IMR-90 (cell line): ENCODE results near the gene IER3. TPM values are rescaled to one million over a fixed set of nuclear protein-coding genes. Genes with fewer than 3 reads are reported as not detected.

Experiments
- ATAC-seq: fragments of 200-7000 bp; cut with Tn5 transposase; 2 replicates; pipeline ENCODE4 v1.9.1; 2020; ENCODE audit warnings: low read depth, mild to moderate bottlenecking, moderate library complexity
- BruUV-seq: library from RNA; stranded (reverse); fragments of 400-500 nt; replicated peaks from 2 replicates; lab custom pipeline; 2021; lab: Mats Ljungman, UMichigan
- CTCF ChIA-PET: fragments of 300-600 bp; formaldehyde crosslinking; extraction: SDS; loops from one replicate; lab custom pipeline; 2021; ENCODE audit warnings: antibody characterized with exemption; lab: Yijun Ruan, JAX
- POLR2A ChIA-PET: fragments of 300-600 bp; sonication (Branson Sonifier 250); formaldehyde crosslinking; loops from one replicate; lab custom pipeline; 2022; ENCODE audit warnings: antibody characterized with exemption; ENCODE audit not compliant: unreplicated experiment; lab: Charles Lee
- DNase-seq: peaks from one replicate; pipeline ENCODE4 v3.0.0; 2013
- H2AFZ ChIP-seq: replicated peaks from 2 replicates; pipeline ENCODE3; 2013; ENCODE audit warnings: low read length, mild to moderate bottlenecking; ENCODE audit not compliant: poor library complexity
- H2AK5ac ChIP-seq: 2 replicates; pipeline ENCODE4 v1.6.1; 2013; ENCODE audit warnings: low read depth, low read length, inconsistent platforms
- H2AK9ac ChIP-seq: replicated peaks from 2 replicates; pipeline ENCODE3; 2013; ENCODE audit warnings: mild to moderate bottlenecking, low read depth, low read length, moderate library complexity; ENCODE audit not compliant: poor library complexity
- H2BK120ac ChIP-seq: 2 replicates; pipeline ENCODE4 v1.6.1; 2013; ENCODE audit warnings: low read depth, low read length, inconsistent platforms
- H2BK15ac ChIP-seq: 3 replicates; pipeline ENCODE4 v1.6.1; 2013; ENCODE audit warnings: low read depth, low read length, inconsistent platforms
- H2BK20ac ChIP-seq: 2 replicates; pipeline ENCODE4 v1.6.1; 2013; ENCODE audit warnings: low read depth, mild to moderate bottlenecking, inconsistent platforms, low read length, moderate library complexity
- H2BK5ac ChIP-seq: 2 replicates; pipeline ENCODE4 v1.6.1; 2013; ENCODE audit warnings: mild to moderate bottlenecking, low read depth, low read length, inconsistent platforms; ENCODE audit not compliant: poor library complexity, severe bottlenecking
- H3K14ac ChIP-seq: replicated peaks from 2 replicates; pipeline ENCODE4 v1.6.1; 2013; ENCODE audit warnings: low read depth, low read length, inconsistent platforms
- H3K18ac ChIP-seq: 2 replicates; pipeline ENCODE4 v1.6.1; 2013; ENCODE audit warnings: low read depth, low read length, control low read depth
- H3K23ac ChIP-seq: 2 replicates; pipeline ENCODE4 v1.6.1; 2013; ENCODE audit warnings: low read depth, low read length, inconsistent platforms
- H3K27ac ChIP-seq: 2 replicates; pipeline ENCODE4 v1.5.1; 2013; ENCODE audit warnings: mild to moderate bottlenecking, control low read depth, low read length; ENCODE audit not compliant: insufficient read depth
- H3K27me3 ChIP-seq: 2 replicates; pipeline ENCODE4 v1.6.1; 2013; ENCODE audit warnings: low read length; ENCODE audit not compliant: control insufficient read depth, insufficient read depth
- H3K36me3 ChIP-seq: 2 replicates; pipeline ENCODE4 v1.6.1; 2013; ENCODE audit warnings: low read length, mixed read lengths; ENCODE audit not compliant: control insufficient read depth, insufficient read depth
- H3K4ac ChIP-seq: 2 replicates; pipeline ENCODE4 v1.6.1; 2013; ENCODE audit warnings: low read depth, low read length, inconsistent platforms
- H3K4me1 ChIP-seq: 2 replicates; pipeline ENCODE4 v1.6.1; 2013; ENCODE audit warnings: low read length, mixed read lengths; ENCODE audit not compliant: control insufficient read depth, insufficient read depth
- H3K4me2 ChIP-seq: 2 replicates; pipeline ENCODE4 v1.6.1; 2013; ENCODE audit warnings: low read depth, mild to moderate bottlenecking, control low read depth, low read length, moderate library complexity
- H3K4me3 ChIP-seq: 2 replicates; pipeline ENCODE4 v1.5.1; 2013; ENCODE audit warnings: low read depth, mild to moderate bottlenecking, control low read depth, low read length, moderate library complexity; ENCODE audit not compliant: insufficient read depth
- H3K56ac ChIP-seq: 2 replicates; pipeline ENCODE4 v1.6.1; 2013; ENCODE audit warnings: low read length, inconsistent platforms; ENCODE audit not compliant: insufficient read depth; ENCODE audit errors: extremely low read depth
- H3K79me1 ChIP-seq, 2 experiments: 2 replicates each; pipeline ENCODE4 v1.6.1; 2013; ENCODE audit warnings: low read length in 2 of 2, inconsistent platforms in 1 of 2, low read depth in 1 of 2
- H3K9ac ChIP-seq: 2 replicates; pipeline ENCODE4 v1.6.1; 2013; ENCODE audit warnings: low read depth, low read length, control low read depth
- H3K9me1 ChIP-seq: 2 replicates; pipeline ENCODE4 v1.6.1; 2013; ENCODE audit warnings: low read length, inconsistent platforms; ENCODE audit not compliant: insufficient read depth
- H3K9me3 ChIP-seq: 2 replicates; pipeline ENCODE4 v1.6.1; 2013; ENCODE audit warnings: low read length; ENCODE audit not compliant: control insufficient read depth, insufficient read depth
- H4K20me1 ChIP-seq: 2 replicates; pipeline ENCODE4 v1.6.1; 2013; ENCODE audit warnings: low read length, inconsistent platforms; ENCODE audit not compliant: insufficient read depth
- H4K5ac ChIP-seq: 2 replicates; pipeline ENCODE4 v1.6.1; 2013; ENCODE audit warnings: mild to moderate bottlenecking, low read depth, low read length, control low read depth
- H4K8ac ChIP-seq, 2 experiments: 2 replicates each; pipeline ENCODE4 v1.6.1; 2013; ENCODE audit warnings: low read depth in 2 of 2, low read length in 2 of 2, control low read depth in 1 of 2, inconsistent platforms in 1 of 2
- H4K91ac ChIP-seq: 2 replicates; pipeline ENCODE4 v1.6.1; 2013; ENCODE audit warnings: low read depth, low read length, inconsistent platforms; ENCODE audit not compliant: insufficient read depth
- BHLHE40 ChIP-seq: fragments of 150-350 bp; IDR thresholded peaks from 2 replicates; pipeline ENCODE4 v1.6.1; 2016; ENCODE audit warnings: mild to moderate bottlenecking, low read depth, low read length
- CHD1 ChIP-seq: IDR thresholded peaks from 2 replicates; pipeline ENCODE4 v1.6.1; 2012; ENCODE audit warnings: low read depth, low read length, improper control_type of control experiment
- MAZ ChIP-seq: IDR thresholded peaks from 2 replicates; pipeline ENCODE4 v1.6.1; 2012; ENCODE audit warnings: low read depth, mild to moderate bottlenecking, low read length, improper control_type of control experiment, moderate library complexity, borderline replicate concordance
- MXI1 ChIP-seq: IDR thresholded peaks from 2 replicates; pipeline ENCODE4 v1.6.1; 2012; ENCODE audit warnings: low read depth, mild to moderate bottlenecking, low read length, moderate library complexity, borderline replicate concordance
- WGBS, 2 experiments: methylation state at CpG; one replicate each; pipeline versions ENCODE4 v1.1.5 to v1.1.7; 2013; ENCODE audit warnings: missing lambda C conversion rate in 2 of 2; ENCODE audit not compliant: insufficient read length in 1 of 2; ENCODE audit errors: extremely low coverage in 2 of 2; 5-methylcytosine and 5-hydroxymethylcytosine counted together
- dilution Hi-C: fragments of 300-500 bp; cut with HindIII; formaldehyde crosslinking; loops from one replicate; pipeline ENCODE4 v1.14.3; 2018; ENCODE audit warnings: low sequenced_read_pairs; ENCODE audit not compliant: unreplicated experiment
- in situ Hi-C: fragments of 300-500 bp; cut with MboI; formaldehyde crosslinking; loops from 3 replicates; pipeline ENCODE4 v1.14.3; 2019; ENCODE audit warnings: low sequenced_read_pairs, inconsistent platforms, mixed read lengths
- intact Hi-C: fragments of 100-400 bp; cut with micrococcal nuclease; formaldehyde crosslinking; loops from 2 replicates; pipeline ENCODE4 v1.10.0; 2022
- polyA plus RNA-seq, 3 experiments: library from polyadenylated mRNA; depleted of rRNA; stranded (reverse); fragments of >200 nt; gene quantifications; 2 replicates each; pipeline ENCODE4 v1.2.3, GENCODE V29; 2012; ENCODE audit warnings: low replicate concordance in 1 of 3
- total RNA-seq: library from RNA; depleted of rRNA; stranded (reverse); fragments of >200 nt; gene quantifications from 2 replicates; pipeline ENCODE4 v1.2.3, GENCODE V29; 2012

IER3 gene
- total and polyA plus RNA-seq, 2 of the 4 experiments (the other 2 are of a cell fraction) = 38.4 to 159 TPM

GRCh38 chr6:30717129-30717844, 27.1 kb downstream of the IER3 start, which contains the start of gene MDC1 (continued):
- TF ChIP-seq MXI1 = peak; percentile 77; the same call in 1 of the 2 replicates
- no peak; the same call in 1 of the 2 replicates for TF ChIP-seq MAZ

- H3K27ac ChIP-seq = peak overlapping the region; percentile 78
- ChIA-PET CTCF (no interaction called here), POLR2A (no interaction called here)
- peak overlapping the region; percentile 55 for H4K5ac ChIP-seq
- H3K56ac ChIP-seq = peak overlapping the region; percentile 86
- DNase-seq = no peak
- peak overlapping the region; percentile 83 for H2BK5ac ChIP-seq
- H3K4me2 ChIP-seq = peak overlapping the region; percentile 90
- H3K9me3 ChIP-seq = no peaks in the 10 kb centered on the region
- H3K4ac ChIP-seq = peak overlapping the region; percentile 87
- H3K23ac ChIP-seq = peak overlapping the region; percentile 20; the same call in 1 of the 2 replicates
- ATAC-seq = no peak
- dilution Hi-C loops = no loop called here
- H3K4me1 ChIP-seq = peaks cover 4% of the 10 kb centered on the region; the same call in 1 of the 2 replicates
- H3K79me1 ChIP-seq = peaks cover 15 to 41% of the 10 kb centered on the region in 2 experiments
- H3K27me3 ChIP-seq = no peaks in the 10 kb centered on the region
- H2BK20ac ChIP-seq = peak overlapping the region; percentile 8; the same call in 1 of the 2 replicates
- peak overlapping the region; percentile 79 for H2AK9ac ChIP-seq
- TF ChIP-seq CHD1 = 0 out of 2 replicates have a peak, but pooled peaks have one; percentile 26
- TF ChIP-seq BHLHE40 = no peak
- peak overlapping the region; percentile 99 for H2AK5ac ChIP-seq
- peak overlapping the region; percentile 5 for H3K18ac ChIP-seq
- H3K9ac ChIP-seq = peak overlapping the region; percentile 76
- peaks cover 5% of the 10 kb centered on the region for H4K20me1 ChIP-seq
- peak overlapping the region; percentile 84 to 96 for H4K8ac ChIP-seq
- peaks cover 19% of the 10 kb centered on the region for H3K36me3 ChIP-seq
- H3K9me1 ChIP-seq = peaks cover 5% of the 10 kb centered on the region
- peak overlapping the region; percentile 83 for H3K14ac ChIP-seq
- peak overlapping the region; percentile 50 for H2BK120ac ChIP-seq
- WGBS, 2 experiments = no CpG with 5 or more reads among the region's 8 CpGs
- peak overlapping the region; percentile 61 for H3K4me3 ChIP-seq
- peak overlapping the region; percentile 59 for H2BK15ac ChIP-seq
- no TSS peak for BruUV-seq
- intact Hi-C loops = loop anchor here (1.0 kb wide), 1 partner anchor 26 kb away; no protein-coding TSS in a partner anchor
- H2AFZ ChIP-seq = peak overlapping the region; percentile 95
- in situ Hi-C loops = no loop called here
- H4K91ac ChIP-seq = peak overlapping the region; percentile 97
Observed at GRCh38 chr6:30716879-30717128, 27.5 kb downstream of the IER3 start.
